Testis (tissue), 2 donors: Measurements from ENCODE around the gene ACAD9.

ENCODE experiments used
- CTCF ChIP-seq, 3 experiments: fragments of 450-650 bp in 2 of 3; fragments of 200-600 bp in 1 of 3; sonication (generic) in 1 of 3; IDR thresholded peaks; one replicate each; pipeline ENCODE4 v1.5.1; 2016 to 2019; ENCODE audit warnings: antibody characterized with exemption in 3 of 3, mild to moderate bottlenecking in 2 of 3, moderate library complexity in 1 of 3
- POLR2A ChIP-seq: fragments of 450-650 bp; IDR thresholded peaks from one replicate; pipeline ENCODE4 v1.6.1; 2017; ENCODE audit warnings: antibody characterized with exemption, mild to moderate bottlenecking, moderate library complexity

GRCh38 chr3:128895843-128896697 is 16.6 kb downstream of the ACAD9 start:
- TF ChIP-seq CTCF (IDR thresholded peaks at IDR 0.05) (no peak), POLR2A (no peak)
